Stimulated activated CD8-positive, alpha-beta memory T cell treated with anti-CD3 and anti-CD28 coated beads, Interleukin-2, amount 100 ng/mL, for 1 hour (primary cell): ENCODE data around the gene MOV10L1.

Source experiments
- DNase-seq, 2 donors: peaks; one replicate each; pipeline ENCODE4 v3.0.0-alpha.2; 2020; ENCODE audit warnings: low read depth in 2 of 2

The MOV10L1 gene

GRCh38 chr22:50089682-50090411 is at the start of gene MOV10L1:
TSS of gene MOV10L1 (plus strand) at chr22:50090006. CDS start at chr22:50090089, 83 bp downstream.
- no peak for DNase-seq

GRCh38 chr22:50040717-50041116 is 49.1 kb upstream of the MOV10L1 start:
- no peak for DNase-seq

- DNase-seq = no peak
These were observed 48.3 kb upstream of the MOV10L1 start for GRCh38 chr22:50041361-50042065.

GRCh38 chr22:50044485-50045118 is 45.2 kb upstream of the MOV10L1 start:
- no peak for DNase-seq

- DNase-seq = no peak
These were observed 44.4 kb upstream of the MOV10L1 start for GRCh38 chr22:50045211-50046018.

GRCh38 chr22:50046019-50046415 is 43.8 kb upstream of the MOV10L1 start:
- no peak for DNase-seq

GRCh38 chr22:50046481-50047245 is 43.1 kb upstream of the MOV10L1 start:
- no peak for DNase-seq

- no peak for DNase-seq
These were observed 42.5 kb upstream of the MOV10L1 start for GRCh38 chr22:50047346-50047745.

GRCh38 chr22:50048061-50048765 is 41.6 kb upstream of the MOV10L1 start:
- no peak for DNase-seq

- no peak for DNase-seq
These were observed 41.0 kb upstream of the MOV10L1 start for GRCh38 chr22:50048836-50049235.

GRCh38 chr22:50049299-50050195 is 40.3 kb upstream of the MOV10L1 start:
- DNase-seq = no peak

- DNase-seq = no peak
These were observed 37.9 kb upstream of the MOV10L1 start for GRCh38 chr22:50051930-50052329.

GRCh38 chr22:50053861-50054260 is 35.9 kb upstream of the MOV10L1 start:
- no peak for DNase-seq

GRCh38 chr22:50056214-50056972 is 33.4 kb upstream of the MOV10L1 start:
- DNase-seq = no peak

GRCh38 chr22:50057278-50058060 is 32.3 kb upstream of the MOV10L1 start:
- no peak for DNase-seq

GRCh38 chr22:50058061-50058905 is 31.5 kb upstream of the MOV10L1 start, which contains the start of gene TTLL8:
TSS of gene TTLL8 (minus strand) at chr22:50058298.
- DNase-seq = no peak
